ENCODE measurements around the gene PIP5KL1. TPM values are rescaled to one million over a fixed set of nuclear protein-coding genes. Genes with fewer than 3 reads are reported as not detected.

The PIP5KL1 gene
- 3.0 TPM for total RNA-seq
- 4.3 TPM for polyA plus RNA-seq (ENCODE audit: insufficient read depth, low read depth, low replicate concordance)
- long read RNA-seq, donor 1: 0 reads
- long read RNA-seq, donor 2: 0 reads
- long read RNA-seq, donor 3: 0 reads
- long read RNA-seq, donor 4: 0 reads
- long read RNA-seq, donor 5: 0 reads
- long read RNA-seq, donor 6: 0 reads
- long read RNA-seq, donor 7, partial matches to known transcripts: 0 of 1 reads
- long read RNA-seq, donor 7, other reads (novel, unspliced or antisense): 1 of 1 reads
- long read RNA-seq, donor 8: 0 reads
- long read RNA-seq, donor 9: 0 reads
- long read RNA-seq, donor 10: 0 reads

GRCh38 chr9:127930231-127931091, at the start of gene PIP5KL1:
Gene PIP5KL1 (minus strand): TSS chr9:127930777. CDS start chr9:127930752, 25 bp downstream.
- Histone ChIP-seq H3K27ac (ENCODE audit: low read depth in 2 of 2, low read length in 2 of 2) (no peak within 1 kb of the TSS), H3K36me3 (ENCODE audit: control insufficient read depth in 2 of 3, insufficient read depth in 3 of 3, low read length in 3 of 3) (no peaks in the 10 kb centered on the region), H3K27me3 (ENCODE audit: control insufficient read depth, insufficient read depth, low read length) (peaks cover 4% of the 10 kb centered on the region), H3K4me3 (ENCODE audit: low read length in 3 of 3) (peak within 1 kb of the TSS; percentile 16 to 35 (median 24)), H3K4me1 (ENCODE audit: control insufficient read depth in 2 of 3, insufficient read depth in 2 of 3, low read depth in 1 of 3, low read length in 3 of 3) (peaks cover 0 to 27% (median 0%) of the 10 kb centered on the region in 3 donors), H3K9ac (ENCODE audit: low read length in 3 of 3) (no peak within 1 kb of the TSS), H3K9me3 (ENCODE audit: control insufficient read depth in 2 of 3, insufficient read depth in 1 of 3, low read length in 3 of 3) (no peaks in the 10 kb centered on the region)
- DNase-seq (peak; percentile 86 to 93 (median 91)), FAIRE-seq (no peak)
- intact Hi-C loops (cut with DNase I): no loop called here
- no peak for TF ChIP-seq CTCF (IDR thresholded peaks at IDR 0.05; ENCODE audit: borderline replicate concordance, extremely low read depth, insufficient read depth)

GRCh38 chr9:127980060-127980705, 49.6 kb upstream of the PIP5KL1 start:
- peaks cover 3 to 36% (median 35%) of the 10 kb centered on the region in 3 donors for H3K4me1 ChIP-seq (ENCODE audit: control insufficient read depth in 2 of 3, insufficient read depth in 2 of 3, low read depth in 1 of 3, low read length in 3 of 3)
- FAIRE-seq: no peak
- H3K27ac ChIP-seq (ENCODE audit: low read depth in 2 of 2, low read length in 2 of 2): peak overlapping the region; percentile 85 to 91
- TF ChIP-seq CTCF (IDR thresholded peaks at IDR 0.05; ENCODE audit: borderline replicate concordance, extremely low read depth, insufficient read depth): no peak
- H3K9me3 ChIP-seq (ENCODE audit: control insufficient read depth in 2 of 3, insufficient read depth in 1 of 3, low read length in 3 of 3): no peaks in the 10 kb centered on the region
- intact Hi-C loops (cut with DNase I): no loop called here
- H3K36me3 ChIP-seq (ENCODE audit: control insufficient read depth in 2 of 3, insufficient read depth in 3 of 3, low read length in 3 of 3): no peaks in the 10 kb centered on the region
- peak in 4 of 5 donors; percentile 43 to 88 (median 71) for DNase-seq
- no peaks in the 10 kb centered on the region for H3K27me3 ChIP-seq (ENCODE audit: control insufficient read depth, insufficient read depth, low read length)
- peak overlapping the region; percentile 71 to 95 (median 80) for H3K4me3 ChIP-seq (ENCODE audit: low read length in 3 of 3)
- H3K9ac ChIP-seq (ENCODE audit: low read length in 3 of 3): peak overlapping the region; percentile 57 to 88 (median 83)

GRCh38 chr9:127979333-127980059, 48.9 kb upstream of the PIP5KL1 start:
- peak in 4 of 5 donors; percentile 54 to 87 (median 70) for DNase-seq
- H3K4me3 ChIP-seq (ENCODE audit: low read length in 3 of 3): peak overlapping the region; percentile 71 to 95 (median 80)

More at GRCh38 chr9:127979333-127980059, 48.9 kb upstream of the PIP5KL1 start:
- TF ChIP-seq CTCF (IDR thresholded peaks at IDR 0.05; ENCODE audit: borderline replicate concordance, extremely low read depth, insufficient read depth): no peak
- H3K4me1 ChIP-seq (ENCODE audit: control insufficient read depth in 2 of 3, insufficient read depth in 2 of 3, low read depth in 1 of 3, low read length in 3 of 3): peaks cover 3 to 42% (median 41%) of the 10 kb centered on the region in 3 donors
- peak overlapping the region; percentile 57 to 88 (median 83) for H3K9ac ChIP-seq (ENCODE audit: low read length in 3 of 3)
- FAIRE-seq: no peak
- peak overlapping the region; percentile 85 to 91 for H3K27ac ChIP-seq (ENCODE audit: low read depth in 2 of 2, low read length in 2 of 2)
- no peaks in the 10 kb centered on the region for H3K36me3 ChIP-seq (ENCODE audit: control insufficient read depth in 2 of 3, insufficient read depth in 3 of 3, low read length in 3 of 3)
- no peaks in the 10 kb centered on the region for H3K9me3 ChIP-seq (ENCODE audit: control insufficient read depth in 2 of 3, insufficient read depth in 1 of 3, low read length in 3 of 3)
- no peaks in the 10 kb centered on the region for H3K27me3 ChIP-seq (ENCODE audit: control insufficient read depth, insufficient read depth, low read length)
- intact Hi-C loops (cut with DNase I): no loop called here

All from kidney (tissue), 22 donors.